ENCODE results near the gene MKI67. TPM values are rescaled to one million over a fixed set of nuclear protein-coding genes. Genes with fewer than 3 reads are reported as not detected.

Gene MKI67
- total and polyA plus RNA-seq, 2 donors (not counting 3 experiments of a cell fraction or from before 2014, with no cell fraction given): 16.2 to 125 TPM

GRCh38 chr10:128063736-128064107, 62.5 kb downstream of the MKI67 start:
- FAIRE-seq (no peak), DNase-seq (ENCODE audit: low read depth, low spot score) (no peak)
- no peak overlapping the region for H3K4me3 ChIP-seq (replicated peaks in 1 of 3; ENCODE audit: insufficient read depth in 1 of 3, low read depth in 1 of 3, low read length in 3 of 3)
- intact Hi-C loops (cut with micrococcal nuclease) (loop anchor here (1.0 kb wide), 1 partner anchor 26 kb away; no protein-coding TSS in a partner anchor), dilution Hi-C loops (cut with MboI; ENCODE audit: extremely low pct_ligation_motif_present, low sequenced_read_pairs) (no loop called here)
- H3K9me3 ChIP-seq (replicated peaks; ENCODE audit: control insufficient read depth, insufficient read depth, low read length): no peaks in the 10 kb centered on the region
- H3K9ac ChIP-seq (replicated peaks; ENCODE audit: extremely low read depth, insufficient read depth, low read length): no peak overlapping the region
- ChIA-PET CTCF (interaction anchor here (0.7 to 7.3 kb wide), 6 partner anchors 8 to 157 kb away, joined by 4 to 42 read pairs (median 12); partner anchors contain the start of gene PTPRE), POLR2A (no interaction called here)
- peaks cover 4 to 69% of the 10 kb centered on the region in 2 experiments for H3K36me3 ChIP-seq (ENCODE audit: control insufficient read depth in 2 of 2, extremely low read depth in 1 of 2, insufficient read depth in 2 of 2, low read length in 2 of 2)
- no peak overlapping the region for H3K4me2 ChIP-seq (ENCODE audit: insufficient read depth, low read length)
- no peaks in the 10 kb centered on the region for H3K27me3 ChIP-seq (ENCODE audit: control insufficient read depth in 2 of 2, insufficient read depth in 2 of 2, low read length in 2 of 2)
- H3K4me1 ChIP-seq (ENCODE audit: control insufficient read depth, extremely low read depth, insufficient read depth, low read length): peaks cover 30% of the 10 kb centered on the region
- H3K9me1 ChIP-seq (replicated peaks; ENCODE audit: control insufficient read depth, extremely low read depth, insufficient read depth, low read length): no peaks in the 10 kb centered on the region
- H3K27ac ChIP-seq (ENCODE audit: insufficient read depth, low read depth, low read length): peak overlapping the region; percentile 41
- no peaks in the 10 kb centered on the region for H4K20me1 ChIP-seq (replicated peaks; ENCODE audit: control insufficient read depth, extremely low read depth, insufficient read depth, low read length)
- H2AFZ ChIP-seq (ENCODE audit: low read depth, low read length): no peak overlapping the region
- H3K79me2 ChIP-seq (ENCODE audit: control insufficient read depth, insufficient read depth, low read length): no peaks in the 10 kb centered on the region
- TF ChIP-seq MYC (IDR thresholded peaks at IDR 0.05; ENCODE audit: low read depth, low read length) (no peak), FOS (IDR thresholded peaks at IDR 0.05; ENCODE audit: borderline replicate concordance, insufficient read depth, low read length) (no peak), POLR2AphosphoS5 (IDR thresholded peaks at IDR 0.05; ENCODE audit: insufficient read depth, low read depth, low read length) (no peak), CTCF (IDR thresholded peaks at IDR 0.05; ENCODE audit: extremely low read depth in 1 of 2, insufficient read depth in 1 of 2, low read depth in 1 of 2, low read length in 2 of 2) (no peak), GATA2 (IDR thresholded peaks at IDR 0.05; ENCODE audit: insufficient read depth, insufficient read length, low read depth, low read length) (no peak), MAX (IDR thresholded peaks at IDR 0.05; ENCODE audit: insufficient read depth, insufficient read length) (no peak), POLR2A (IDR thresholded peaks at IDR 0.05; ENCODE audit: low read depth, low read length) (no peak), EZH2 (IDR thresholded peaks at IDR 0.05; ENCODE audit: borderline replicate concordance, low read depth, low read length, severe bottlenecking) (no peak), JUN (IDR thresholded peaks at IDR 0.05; ENCODE audit: borderline replicate concordance, insufficient read depth, insufficient read length, low read depth) (no peak)
- no TSS peak for BruUV-seq (replicated peaks)
